Measurements from ENCODE around the gene SLC27A5.
"Not testable (repeated sequence)": the region's sequence is repeated elsewhere in the genome, so short reads cannot be mapped to it uniquely, and the experiment has no call there.

The SLC27A5 gene

GRCh38 chr19:58519355-58520256 lies 7.8 kb upstream of the SLC27A5 start, which contains the start of gene ZBTB45:
Gene ZBTB45, minus strand, starts transcription at chr19:58519810. Its CDS starts 2,137 bp downstream, at chr19:58517673.
- peak; percentile 78 to 81 for DNase-seq

DNA sequence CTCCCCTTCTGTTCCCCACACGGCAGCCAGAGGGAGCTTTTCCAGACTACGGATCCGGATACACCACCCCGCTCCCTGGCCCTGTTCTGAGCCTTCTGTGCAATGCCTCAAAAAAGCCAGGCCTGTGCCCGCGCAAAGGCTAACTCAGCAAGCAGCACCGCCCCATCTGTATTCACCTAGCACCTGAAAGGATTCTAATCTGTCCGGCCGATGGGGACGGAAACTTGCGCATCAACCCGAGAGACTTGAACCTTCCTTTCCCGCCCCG lies 7.2 kb upstream of the SLC27A5 start:
- DNase-seq = peak; percentile 34 to 46

- DNase-seq = no peak
Observed at GRCh38 chr19:58518256-58519086, 6.7 kb upstream of the SLC27A5 start.

- no peak for DNase-seq
Observed at GRCh38 chr19:58516964-58517833, 5.4 kb upstream of the SLC27A5 start.

DNA sequence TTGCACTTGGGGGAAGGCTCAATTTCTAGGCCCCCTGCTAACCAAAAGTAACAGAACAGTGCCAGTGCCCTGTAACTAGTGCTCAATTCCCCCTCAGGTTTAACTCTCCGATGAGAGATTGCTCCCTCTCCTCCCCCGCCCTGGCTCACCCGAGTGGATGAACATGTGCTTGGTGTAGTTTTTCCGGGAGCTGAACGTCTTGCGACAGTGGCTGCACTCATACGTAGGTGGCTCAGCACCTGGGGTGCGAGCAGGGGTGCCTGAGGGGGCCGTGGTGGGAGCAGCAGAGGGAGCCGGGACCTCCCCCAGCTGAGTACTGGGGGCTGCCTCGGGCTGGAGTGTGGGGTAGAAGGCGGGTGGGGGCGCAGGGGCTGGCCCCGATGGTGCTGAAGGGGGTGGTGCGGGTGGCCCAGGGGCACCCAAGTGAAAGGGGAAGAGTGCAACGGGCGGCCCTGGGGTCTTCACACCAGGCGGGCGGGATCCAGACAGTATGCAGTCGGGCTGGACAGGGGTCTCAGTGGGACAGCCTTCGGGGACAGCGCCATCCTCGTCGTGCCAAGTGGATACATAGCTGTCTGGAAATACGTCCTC lies 4.5 kb upstream of the SLC27A5 start:
- DNase-seq = no peak

- DNase-seq = no peak
Observed at GRCh38 chr19:58515259-58515658, 3.5 kb upstream of the SLC27A5 start.

DNA sequence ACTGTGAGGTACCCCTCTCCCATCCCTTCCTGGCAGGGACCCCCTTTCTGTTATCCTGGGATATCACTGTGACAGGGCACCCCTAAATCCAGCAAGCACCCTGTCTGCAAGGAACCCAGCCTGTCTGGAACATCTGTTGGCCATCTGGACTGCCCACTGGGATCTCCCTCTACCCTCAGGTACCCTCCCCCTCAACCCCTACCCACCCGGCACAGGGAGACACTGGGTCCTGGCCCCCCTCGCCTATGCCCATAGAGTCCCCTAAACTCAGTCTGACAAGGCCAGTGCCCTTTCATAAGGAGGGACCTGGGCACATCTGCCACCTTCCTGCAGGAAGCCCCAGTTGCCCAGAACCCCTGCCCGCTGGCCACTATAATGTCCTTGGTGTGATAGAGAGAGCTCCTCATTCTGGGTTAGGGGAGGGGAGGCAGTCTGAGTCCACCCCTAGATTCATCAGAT lies 2.8 kb upstream of the SLC27A5 start:
- DNase-seq = no peak

- peak; percentile 88 to 92 for DNase-seq
Observed at GRCh38 chr19:58513694-58514563, 2.1 kb upstream of the SLC27A5 start.

DNA sequence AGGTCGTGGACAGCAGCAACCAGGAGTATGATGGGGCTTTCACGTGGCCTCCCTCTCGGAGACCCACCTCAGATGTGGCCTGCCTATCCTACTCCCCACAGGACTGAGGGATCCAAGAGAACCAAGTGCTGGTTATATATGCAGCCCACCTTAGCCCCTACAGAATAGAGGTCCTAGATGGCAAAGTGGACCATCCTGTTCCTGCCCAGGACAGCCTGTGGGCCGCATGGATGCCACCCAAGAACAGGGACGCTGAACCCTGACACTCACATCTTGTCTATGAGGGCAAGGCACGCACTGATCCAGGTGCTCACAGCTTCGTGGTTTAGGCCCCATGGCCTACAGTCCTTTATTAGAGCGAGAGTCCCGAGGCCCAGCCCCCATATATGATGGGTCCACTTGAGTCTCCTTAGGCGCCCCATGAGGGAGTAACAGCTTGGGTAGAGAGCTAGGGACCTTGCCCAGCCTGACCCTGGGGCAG lies 1.5 kb upstream of the SLC27A5 start:
- DNase-seq = no peak

DNA sequence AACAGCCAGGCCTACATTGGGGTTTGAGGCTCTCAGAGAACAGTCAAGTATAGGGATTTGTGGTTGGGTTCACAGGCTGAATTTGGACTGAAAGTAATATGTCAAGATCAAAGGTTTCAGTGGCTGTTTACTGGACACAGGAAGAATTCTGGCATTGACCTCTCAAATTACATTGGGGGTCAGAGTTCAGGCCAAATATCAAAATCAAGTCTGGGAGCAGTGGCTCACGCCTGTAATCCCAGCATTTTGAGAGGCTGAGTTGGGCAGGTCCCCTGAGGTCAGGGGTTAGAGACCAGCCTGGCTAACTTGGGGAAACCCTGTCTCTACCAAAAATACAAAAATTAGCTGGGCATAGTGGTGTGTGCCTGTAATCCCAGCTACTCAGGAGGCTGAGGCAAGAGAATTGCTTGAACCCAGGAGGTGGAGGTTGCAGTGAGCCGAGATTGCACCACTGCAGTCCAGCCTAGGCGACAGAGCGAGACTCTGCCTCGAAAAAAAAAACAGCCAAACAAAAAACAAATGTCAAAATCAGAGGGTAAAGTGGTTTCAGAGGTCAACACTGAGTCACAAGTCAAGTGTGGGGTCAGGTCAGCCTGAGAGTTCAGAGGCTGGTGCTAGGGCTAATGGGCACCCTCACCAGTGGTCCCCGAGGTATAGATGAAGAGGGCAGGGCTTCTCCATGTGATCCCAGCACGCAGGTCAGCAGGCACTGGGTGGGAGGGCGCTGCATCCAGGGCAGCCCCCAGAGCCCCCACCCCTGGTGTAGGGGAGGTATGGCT lies 1.5 kb downstream of the SLC27A5 start:
- DNase-seq = no peak

- DNase-seq = no peak
Observed at GRCh38 chr19:58509731-58510083, 2.1 kb downstream of the SLC27A5 start.

DNA sequence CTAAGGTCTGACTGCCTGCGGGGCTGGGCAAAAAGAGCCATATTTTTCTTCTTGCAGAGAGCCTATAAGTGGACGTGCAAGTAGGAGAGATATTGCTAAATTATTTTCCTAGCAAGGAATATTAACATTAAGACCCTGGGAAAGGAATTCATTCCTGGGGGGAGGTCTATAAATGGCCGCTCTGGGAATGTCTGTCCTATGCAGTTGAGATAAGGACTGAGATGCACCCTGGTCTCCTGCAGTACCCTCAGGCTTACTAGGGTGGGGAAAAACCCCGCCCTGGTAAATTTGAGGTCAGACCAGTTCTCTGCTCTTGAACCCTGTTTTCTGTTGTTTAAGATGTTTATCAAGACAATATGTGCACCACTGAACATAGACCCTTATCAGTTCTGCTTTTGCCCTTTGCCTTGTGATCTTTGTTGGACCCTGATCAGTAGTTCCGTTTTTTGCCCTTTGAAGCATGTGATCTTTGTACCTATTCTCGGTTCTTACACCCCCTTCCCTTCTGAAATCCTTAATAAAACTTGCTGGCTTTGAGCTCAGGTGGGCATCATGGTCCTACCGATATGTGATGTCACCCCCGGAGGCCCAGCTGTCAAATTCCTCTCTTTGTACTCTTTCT lies 4.1 kb downstream of the SLC27A5 start:
- DNase-seq = not testable (repeated sequence)

- no peak for DNase-seq
Observed at GRCh38 chr19:58500242-58500641, 11.6 kb downstream of the SLC27A5 start.

- DNase-seq = peak; percentile 96
Observed at GRCh38 chr19:58499021-58499927, 12.5 kb downstream of the SLC27A5 start.

- no peak for DNase-seq
Observed at GRCh38 chr19:58498316-58499020, 13.3 kb downstream of the SLC27A5 start.

GRCh38 chr19:58497634-58498170 lies 14.1 kb downstream of the SLC27A5 start:
- no peak for DNase-seq

GRCh38 chr19:58492265-58492664 lies 19.5 kb downstream of the SLC27A5 start:
- DNase-seq = no peak

DNA sequence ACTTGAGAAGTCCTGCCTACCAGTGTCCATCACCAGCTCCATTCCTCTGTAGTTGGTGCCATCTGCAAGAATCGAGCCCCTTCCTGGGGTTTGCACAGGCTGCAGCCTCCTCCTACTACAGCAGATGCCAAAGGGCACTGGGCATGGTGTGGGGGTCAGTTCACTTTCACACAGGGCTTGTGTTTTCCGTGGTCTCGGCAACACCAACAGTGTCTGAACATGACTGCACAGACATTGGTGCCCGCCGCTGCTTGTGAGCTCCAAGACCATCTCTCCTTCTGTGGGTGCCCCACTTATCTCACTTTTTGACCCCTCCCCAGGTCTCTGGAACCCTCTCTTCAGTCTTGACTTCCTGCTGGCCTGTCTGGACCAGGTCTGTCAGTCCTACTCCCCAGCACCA lies 20.4 kb downstream of the SLC27A5 start:
- no peak for DNase-seq

Measured in activated CD4-positive, alpha-beta T cell treated with anti-CD3 and anti-CD28 coated beads, Interleukin-2, amount 50 U/mL, for 4 hours (primary cell).